ENCODE measurements around the gene INPP5J. TPM values are rescaled to one million over a fixed set of nuclear protein-coding genes. Genes with fewer than 3 reads are reported as not detected.
A peak's percentile ranks its signal among the peaks of the same experiment; 100 is the strongest.

INPP5J gene
- total and polyA plus RNA-seq, 12 donors = 7.9 to 31.7 (median 16.9) TPM

DNA sequence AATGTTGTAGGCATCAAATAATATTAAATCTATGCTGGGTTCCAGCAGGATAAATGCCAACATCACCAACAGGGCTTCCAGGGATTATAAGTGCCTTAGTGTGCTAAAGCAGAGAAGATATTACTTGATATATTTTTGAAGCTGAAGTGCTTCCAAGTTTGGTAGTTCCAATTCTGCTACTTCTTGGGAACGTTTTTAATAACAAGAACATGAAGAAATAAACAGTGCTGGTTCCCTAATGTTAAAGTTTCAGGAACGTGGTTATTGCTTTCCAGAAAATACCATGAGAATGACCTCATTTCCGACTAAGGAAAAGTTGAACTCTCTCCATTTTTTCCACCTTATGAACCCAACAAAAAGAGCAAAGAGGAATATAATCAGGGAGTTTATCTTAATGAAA, 32.7 kb downstream of the INPP5J start:
- no peak overlapping the region for H3K4me3 ChIP-seq
- H3K9me3 ChIP-seq = no peaks in the 10 kb centered on the region
- DNase-seq = no peak
- peak in 1 of 8 donors; percentile 18 for ATAC-seq
- WGBS, 2 donors = 16 to 26% methylated on average over 3 of the region's 3 CpGs
- no peak for TF ChIP-seq CTCF (IDR thresholded peaks at IDR 0.05)
- intact Hi-C loops (cut with DNase I) = loop anchor here in 3 of 10 donors (5.0 to 10.0 kb wide), 2 partner anchors 38 to 391 kb away; no protein-coding TSS in a partner anchor
- H3K36me3 ChIP-seq = no peaks in the 10 kb centered on the region
- no peaks in the 10 kb centered on the region for H3K27me3 ChIP-seq
- peaks cover 0 to 23% (median 10%) of the 10 kb centered on the region in 9 donors for H3K4me1 ChIP-seq
- H3K27ac ChIP-seq = peak overlapping the region in 8 of 10 donors; percentile 29 to 72 (median 49)

DNA sequence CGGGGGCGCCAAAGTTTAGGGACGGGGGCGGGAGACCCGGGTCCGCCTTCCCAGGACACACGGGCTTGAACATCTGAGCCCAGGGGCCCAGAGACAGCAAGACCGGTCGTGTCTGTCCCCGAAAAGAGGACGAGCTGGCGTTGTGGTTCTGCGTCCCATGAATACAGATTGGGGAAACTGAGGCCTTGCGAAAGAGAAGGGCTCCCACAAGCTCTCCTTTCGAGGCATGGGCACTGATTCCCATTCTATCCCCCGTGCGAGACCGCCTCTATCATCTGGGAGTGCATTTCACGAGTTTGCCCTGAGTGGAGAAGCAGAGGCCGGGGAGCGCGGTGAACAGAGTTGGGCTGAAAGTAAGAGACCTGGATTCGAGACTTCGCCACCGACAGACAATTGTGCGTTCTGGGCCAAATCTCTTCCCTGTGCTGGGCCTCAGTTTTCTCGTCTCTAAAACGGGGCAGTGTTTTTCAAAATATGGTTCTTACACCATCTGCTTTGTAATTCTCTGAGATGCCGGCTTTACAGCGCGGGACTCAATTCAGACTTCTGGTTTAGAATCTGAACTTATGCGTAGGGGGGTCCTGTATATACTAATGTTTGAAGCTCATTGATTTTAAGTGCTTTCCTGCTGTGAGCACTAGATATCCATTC, 37.7 kb downstream of the INPP5J start:
- WGBS, 2 donors = 1 to 2% methylated on average over 32 of the region's 32 CpGs

GRCh38 chr22:31161386-31161785, 38.6 kb downstream of the INPP5J start:
- ATAC-seq (no peak), DNase-seq (no peak)
- peaks cover 0 to 36% (median 15%) of the 10 kb centered on the region in 9 donors for H3K36me3 ChIP-seq
- TF ChIP-seq CTCF (IDR thresholded peaks at IDR 0.05) = no peak
- peaks cover 0 to 37% (median 27%) of the 10 kb centered on the region in 9 donors for H3K4me1 ChIP-seq
- H3K27ac ChIP-seq = peak overlapping the region in 3 of 10 donors; percentile 79 to 95 (median 86)
- H3K9me3 ChIP-seq = no peaks in the 10 kb centered on the region
- intact Hi-C loops (cut with DNase I) = loop anchor here in 3 of 10 donors (5.0 kb wide), 3 partner anchors 46 to 194 kb away; partner anchors contain the start of genes LIMK2 (in 2 of the 3), MORC2 (in 1 of the 3) and TUG1 (in 1 of the 3)
- peak overlapping the region in 9 of 10 donors; percentile 59 to 95 (median 81) for H3K4me3 ChIP-seq
- H3K27me3 ChIP-seq = no peaks in the 10 kb centered on the region

More for the DNA sequence above, 37.7 kb downstream of the INPP5J start:
- no peaks in the 10 kb centered on the region for H3K9me3 ChIP-seq
- H3K4me1 ChIP-seq = peaks cover 2 to 43% (median 35%) of the 10 kb centered on the region in 9 donors
- H3K4me3 ChIP-seq = peak overlapping the region; percentile 59 to 95 (median 82)
- DNase-seq (no peak), ATAC-seq (peak; percentile 27 to 71 (median 58))
- intact Hi-C loops (cut with DNase I) = loop anchor here in 3 of 10 donors (5.0 kb wide), 3 partner anchors 47 to 193 kb away; partner anchors contain the start of genes LIMK2 (in 2 of the 3), MORC2 (in 1 of the 3) and TUG1 (in 1 of the 3)
- TF ChIP-seq CTCF (IDR thresholded peaks at IDR 0.05) = peak in 1 of 9 donors; percentile 2
- H3K36me3 ChIP-seq = peaks cover 0 to 27% (median 10%) of the 10 kb centered on the region in 9 donors
- no peaks in the 10 kb centered on the region for H3K27me3 ChIP-seq
- peak overlapping the region; percentile 47 to 95 (median 88) for H3K27ac ChIP-seq

GRCh38 chr22:31162015-31162765, 39.4 kb downstream of the INPP5J start:
- TF ChIP-seq CTCF (IDR thresholded peaks at IDR 0.05) = no peak
- peaks cover 0 to 41% (median 27%) of the 10 kb centered on the region in 9 donors for H3K4me1 ChIP-seq
- DNase-seq = no peak
- H3K9me3 ChIP-seq = no peaks in the 10 kb centered on the region
- no peak for ATAC-seq
- H3K36me3 ChIP-seq = peaks cover 0 to 43% (median 15%) of the 10 kb centered on the region in 9 donors
- WGBS, 2 donors = 42 to 54% methylated on average over 5 of the region's 5 CpGs
- intact Hi-C loops (cut with DNase I) = loop anchor here in 3 of 10 donors (5.0 kb wide), 3 partner anchors 45 to 195 kb away; partner anchors contain the start of genes LIMK2 (in 2 of the 3), MORC2 (in 1 of the 3) and TUG1 (in 1 of the 3)
- H3K4me3 ChIP-seq = peak overlapping the region in 1 of 10 donors; percentile 95
- H3K27me3 ChIP-seq = no peaks in the 10 kb centered on the region
- peak overlapping the region in 2 of 10 donors; percentile 29 to 49 for H3K27ac ChIP-seq

Data from heart right ventricle (tissue), 16 donors.